Brain pericyte (primary cell): Measurements from ENCODE around the gene IMP3.

Source experiments
- DNase-seq: peaks from one replicate; pipeline ENCODE4 v3.0.0-alpha.2; 2012; ENCODE audit warnings: low read depth, low spot score

IMP3 gene

DNA sequence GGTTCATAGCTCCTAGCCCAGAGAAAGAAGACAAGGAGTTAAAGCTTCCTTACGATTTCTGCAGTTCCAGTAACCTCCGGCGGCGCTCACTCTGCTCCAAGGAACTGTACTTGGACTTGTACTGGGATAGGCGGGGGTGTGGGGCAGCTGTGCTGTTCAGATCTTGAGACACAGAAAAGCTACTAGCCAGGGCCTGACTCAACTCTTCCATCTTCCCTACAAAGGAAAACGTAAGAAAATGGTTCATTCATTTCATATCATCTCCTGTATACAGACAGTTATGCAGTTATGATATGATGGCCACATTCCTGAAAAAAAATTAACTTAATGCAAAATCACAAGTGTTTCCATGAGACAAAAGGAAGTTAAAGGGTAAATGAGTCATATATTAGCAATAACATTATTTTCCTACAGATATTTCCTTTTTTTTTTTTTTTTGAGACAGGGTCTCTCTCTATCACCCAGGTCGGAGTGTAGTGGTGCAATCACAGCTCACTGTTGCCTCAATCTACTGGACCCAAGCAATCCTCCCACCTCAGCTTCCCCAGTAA lies 19.1 kb downstream of the IMP3 start:
- DNase-seq = no peak

DNA sequence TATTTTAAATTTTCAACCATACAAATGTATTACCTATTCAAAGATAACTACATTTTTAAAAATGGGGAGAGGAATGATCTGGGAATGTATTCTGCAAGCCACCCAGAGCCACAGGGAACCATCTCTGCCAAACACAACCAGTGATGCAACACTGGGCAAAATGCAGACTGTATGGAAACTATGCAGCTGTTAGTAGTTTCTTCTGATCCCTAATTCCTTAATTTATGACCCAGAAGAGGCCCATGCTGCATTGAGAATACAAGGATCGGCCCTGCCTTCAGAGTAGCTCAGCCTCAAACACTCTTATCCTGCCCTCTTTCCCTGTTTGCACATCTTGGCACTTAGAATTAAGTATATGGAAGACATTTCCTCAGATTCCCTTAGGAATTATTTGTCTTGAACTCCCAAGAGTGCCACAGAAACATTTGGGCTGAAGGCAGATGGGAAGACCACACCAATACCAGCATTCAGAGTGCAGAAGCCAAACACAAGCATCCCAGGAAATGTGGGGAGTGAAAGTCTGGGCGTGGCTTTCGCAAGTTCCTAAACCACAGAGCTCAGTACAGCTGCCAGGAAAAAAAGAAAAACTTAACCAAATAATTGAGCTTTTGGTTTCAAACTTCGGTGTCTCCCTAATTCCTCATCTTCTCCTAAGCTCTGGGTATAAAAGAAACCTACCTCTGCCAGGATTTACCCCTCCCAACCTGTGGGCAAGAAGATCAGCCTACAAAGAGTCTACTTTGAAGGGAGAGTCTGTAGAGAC lies 19.8 kb downstream of the IMP3 start:
- DNase-seq = no peak

DNA sequence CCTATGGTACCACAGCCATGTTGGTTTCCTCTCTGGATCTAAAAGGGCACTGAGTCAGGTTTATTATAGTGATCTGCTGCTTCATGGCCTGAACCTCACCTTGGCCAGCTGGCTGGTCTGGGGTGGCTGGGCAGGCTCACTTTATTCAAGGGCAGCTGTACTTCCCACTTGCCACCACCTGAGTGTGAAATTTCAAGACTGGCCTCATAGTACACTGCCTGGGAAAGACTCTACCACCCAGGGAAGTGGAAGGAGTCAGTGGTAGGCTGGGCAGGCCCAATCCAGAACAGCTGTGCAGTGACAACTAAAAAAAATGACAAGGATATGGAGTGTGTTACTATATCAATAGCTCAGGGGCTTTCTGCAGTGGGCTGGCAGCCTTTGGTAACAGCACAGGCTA lies 23.3 kb downstream of the IMP3 start:
- no peak for DNase-seq

DNA sequence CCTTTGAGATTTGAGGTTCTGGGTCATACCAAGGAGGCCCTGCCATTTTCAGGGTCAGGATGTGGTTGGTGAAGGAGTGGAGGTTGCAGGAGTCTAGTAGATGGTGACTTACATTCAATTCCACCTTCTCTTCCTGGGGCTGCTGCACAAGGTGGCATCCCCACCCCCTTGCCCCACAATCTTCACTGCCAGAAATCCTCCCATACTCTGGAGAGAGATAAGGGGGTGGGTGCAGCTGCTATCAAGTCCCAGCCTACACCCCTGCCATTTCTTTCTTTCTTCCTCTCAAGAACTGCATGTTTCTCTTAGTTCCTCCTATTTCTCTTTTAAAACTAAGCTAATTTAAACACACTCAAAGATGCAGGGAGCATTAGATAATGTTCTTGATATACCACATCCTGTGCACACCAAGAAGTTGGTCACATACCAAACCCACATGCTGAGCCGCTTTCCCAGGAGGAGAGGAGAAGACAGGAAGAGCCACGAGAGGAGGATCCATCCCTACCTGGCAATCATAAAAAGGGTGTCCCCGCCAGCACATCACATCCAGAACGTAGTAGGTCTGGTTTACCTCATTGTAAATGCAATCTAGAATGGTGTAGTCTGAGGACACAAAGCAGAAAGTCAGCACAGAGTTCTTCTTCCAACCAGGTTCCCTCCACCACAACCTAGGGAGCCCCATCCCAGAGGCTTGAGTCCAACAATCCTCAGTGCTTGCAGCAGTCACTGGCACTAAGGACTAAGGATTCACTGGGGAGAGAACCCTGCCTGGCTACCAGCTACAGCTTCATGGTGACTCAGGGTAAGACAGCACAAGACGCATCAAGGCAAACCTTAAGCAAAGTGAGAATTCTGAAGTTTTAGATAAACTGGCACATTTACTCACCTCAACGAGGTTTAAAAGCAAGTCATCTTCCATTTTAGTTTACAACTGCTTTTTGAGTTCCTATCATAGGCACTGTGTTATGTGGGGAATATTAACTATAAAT lies 33.0 kb downstream of the IMP3 start:
- no peak for DNase-seq

DNA sequence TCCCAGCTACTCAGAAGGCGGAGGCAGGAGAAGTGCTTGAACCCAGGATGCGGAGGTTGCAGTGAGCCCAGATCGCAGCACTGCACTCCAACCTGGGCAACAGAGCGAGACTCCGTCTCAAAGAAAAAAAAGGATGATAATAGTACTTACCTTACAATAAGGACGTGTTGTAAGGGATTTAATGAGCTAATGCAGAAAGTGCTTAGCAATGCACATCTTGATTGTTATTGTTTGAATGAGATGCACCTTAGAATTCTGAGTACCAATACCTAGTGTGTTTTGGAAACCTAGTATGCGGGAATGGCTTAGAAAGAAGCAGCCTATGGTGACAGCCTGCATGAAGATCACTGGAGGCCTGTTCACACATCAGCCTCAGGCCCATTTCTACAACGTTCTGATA lies 34.0 kb downstream of the IMP3 start:
- DNase-seq = no peak

DNA sequence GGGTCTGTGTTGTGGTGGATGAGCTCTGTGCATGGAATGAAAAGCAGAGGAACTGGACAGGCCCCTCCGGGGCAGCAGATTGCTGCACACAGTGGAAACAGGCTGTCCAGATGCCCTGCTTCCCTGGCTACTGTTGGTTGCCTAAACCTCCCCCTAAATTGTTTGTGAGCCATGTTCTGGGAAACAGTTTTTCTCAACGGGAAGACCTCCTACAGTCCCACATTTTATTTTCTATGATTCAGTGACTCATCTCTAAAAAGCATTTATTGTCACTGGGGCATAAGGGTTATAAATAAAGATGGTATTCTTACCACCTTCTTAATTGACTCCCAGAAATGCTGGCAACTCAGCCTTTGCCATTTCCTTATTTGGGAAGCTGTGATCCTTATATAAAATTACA lies 40.6 kb downstream of the IMP3 start:
- no peak for DNase-seq

DNA sequence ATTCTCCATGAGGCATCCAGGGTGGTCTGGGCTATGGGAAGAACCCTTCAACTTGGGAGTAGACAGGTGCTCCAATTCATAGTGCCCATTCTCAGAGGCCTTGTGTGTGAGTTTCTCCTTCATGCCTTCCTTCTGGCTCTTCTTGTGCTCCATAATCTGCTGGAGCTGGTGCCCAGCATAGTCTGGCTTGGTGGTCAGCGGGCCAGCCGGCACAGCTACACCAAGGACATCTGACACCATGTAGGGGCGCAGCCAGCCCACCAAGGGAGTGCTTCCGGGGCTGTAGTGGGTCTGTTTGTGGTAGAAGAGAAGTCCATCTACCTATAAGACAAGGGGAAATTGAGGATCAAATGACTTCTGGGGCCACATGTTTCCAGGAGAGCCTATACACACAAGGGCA lies 41.7 kb downstream of the IMP3 start:
- no peak for DNase-seq

DNA sequence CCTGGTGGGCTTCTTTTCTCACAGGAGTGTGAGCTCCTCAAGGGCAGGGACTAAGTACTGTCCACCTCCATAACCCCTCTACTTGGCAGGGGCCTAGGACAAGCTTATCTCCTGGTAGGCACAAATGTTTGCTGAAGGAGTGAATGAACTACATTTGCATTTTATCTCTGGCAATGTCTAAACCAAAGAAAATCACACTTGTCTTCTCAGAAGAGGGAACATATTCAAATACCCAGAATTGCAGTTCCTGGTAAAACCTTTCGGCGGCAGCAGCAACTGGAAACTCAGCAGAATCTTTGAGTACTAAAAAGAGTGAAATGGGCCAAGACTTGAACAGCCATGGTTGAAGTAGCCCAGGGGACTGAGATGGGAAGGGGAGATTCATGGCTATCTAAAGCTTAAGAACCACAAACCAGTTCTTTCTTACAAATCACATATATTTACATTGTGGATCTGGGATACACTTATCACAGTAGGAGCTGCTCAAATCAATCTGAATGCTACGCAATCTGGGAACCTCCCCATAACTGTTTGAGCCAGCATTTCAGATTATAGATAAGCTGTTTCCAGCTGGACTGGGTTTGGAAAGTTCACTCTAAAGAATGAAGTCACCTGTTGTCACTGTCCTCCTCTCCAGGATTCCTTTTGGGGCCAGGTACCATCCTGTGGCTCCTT lies 42.2 kb downstream of the IMP3 start:
- DNase-seq = no peak

DNA sequence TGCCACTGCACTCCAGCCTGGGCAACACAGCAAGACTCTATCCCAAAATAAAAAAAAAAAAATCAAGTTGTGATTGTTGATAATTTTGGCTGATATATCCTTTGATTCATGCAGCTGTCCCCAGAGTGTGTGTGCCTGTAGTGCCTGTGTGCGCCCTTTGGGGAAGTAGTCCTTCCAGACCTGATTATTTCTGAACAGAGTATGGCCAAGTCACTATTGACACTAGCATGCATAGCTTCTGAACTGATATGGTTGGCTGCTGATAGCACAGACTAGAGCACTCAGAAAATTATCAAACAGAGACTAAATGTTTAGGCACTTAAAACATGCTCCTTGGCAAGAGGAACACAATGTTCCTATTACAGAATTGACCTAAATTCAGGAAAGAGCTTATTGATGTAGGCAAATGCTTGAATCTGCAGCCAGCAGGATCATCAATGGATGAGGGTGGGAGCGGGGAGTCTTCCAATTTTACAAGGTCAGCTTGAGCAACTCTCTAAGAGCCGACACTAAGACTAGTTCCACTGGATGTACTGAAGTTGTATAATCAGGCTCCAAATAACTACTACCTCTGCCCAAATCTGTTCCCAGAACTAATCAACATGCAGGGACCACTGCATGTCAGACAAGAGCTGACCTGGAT lies 43.2 kb downstream of the IMP3 start:
- DNase-seq = no peak

DNA sequence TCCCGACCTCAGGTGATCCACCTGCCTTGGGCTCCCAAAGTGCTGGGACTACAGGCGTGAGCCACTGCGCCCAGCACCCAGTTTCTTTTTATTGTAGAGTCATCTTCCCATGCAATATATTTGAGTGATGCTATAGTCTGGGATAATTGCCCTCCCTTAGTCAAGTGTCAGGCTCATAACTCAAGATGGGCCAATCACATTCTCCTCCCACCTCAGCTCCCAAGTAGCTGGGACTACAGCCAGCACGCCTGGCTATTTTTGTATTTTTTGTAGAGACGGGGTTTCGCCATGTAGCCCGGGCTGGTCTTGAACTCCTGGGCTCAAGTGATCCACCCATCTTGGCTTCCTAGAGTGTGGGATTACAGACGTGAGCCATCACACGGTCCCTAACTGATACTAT lies 45.7 kb downstream of the IMP3 start:
- no peak for DNase-seq

DNA sequence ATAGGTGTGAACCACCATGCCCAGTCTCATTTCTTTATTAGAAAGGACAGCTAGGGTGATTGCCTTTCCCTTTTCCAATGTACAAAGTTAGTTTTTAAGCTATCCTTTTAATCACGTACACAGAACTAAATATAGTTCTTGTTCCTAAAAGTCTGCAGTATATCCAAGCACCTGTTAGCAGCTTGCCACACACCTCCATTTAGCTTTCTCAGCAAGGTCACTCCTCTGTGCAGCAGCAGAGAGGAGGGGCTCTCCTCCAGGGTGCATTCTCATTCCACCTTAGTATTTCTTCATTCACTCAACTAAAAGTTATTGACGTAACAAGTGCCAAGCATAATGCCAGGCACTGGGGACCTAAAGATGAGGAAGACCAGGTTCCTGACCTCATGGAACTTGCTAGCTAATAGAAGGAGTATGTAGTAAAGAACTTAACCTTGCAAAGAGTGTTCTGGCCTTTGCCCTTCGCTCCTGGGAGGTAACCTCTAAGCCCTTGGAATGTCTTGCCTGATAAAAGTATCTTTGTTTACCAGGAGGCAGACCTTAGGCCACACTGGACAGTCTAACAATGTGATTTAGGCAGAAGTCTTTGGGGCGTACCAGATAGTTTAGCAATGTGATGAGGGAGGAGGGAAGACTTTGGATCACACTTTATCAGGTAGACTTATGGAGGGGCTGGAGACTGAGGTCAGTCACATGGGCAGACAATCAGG lies 48.2 kb downstream of the IMP3 start:
- no peak for DNase-seq

DNA sequence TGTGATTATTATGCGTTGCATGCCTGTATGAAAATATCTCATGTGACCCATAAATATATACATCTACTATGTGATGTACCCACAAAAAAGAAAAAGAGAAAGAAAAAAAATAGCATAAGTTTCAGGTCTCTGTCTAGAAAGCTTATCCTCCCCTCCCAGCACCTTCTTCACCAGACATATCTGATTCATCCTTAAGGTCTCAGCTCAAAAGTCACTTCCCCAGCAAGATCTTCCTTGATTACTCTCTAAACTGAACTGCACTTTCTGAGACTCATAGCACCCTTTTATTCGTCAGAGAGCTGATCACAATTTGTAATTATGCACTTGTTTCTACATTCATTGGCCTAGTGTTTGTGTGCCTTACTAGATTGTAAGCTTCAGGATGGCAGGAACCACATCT lies 49.8 kb downstream of the IMP3 start:
- no peak for DNase-seq
